ENCODE results near the gene ZNF780B.
A peak's percentile ranks its signal among the peaks of the same experiment; 100 is the strongest.

Gene ZNF780B

GRCh38 chr19:40059624-40060023 is 3.6 kb upstream of the ZNF780B start:
- Histone ChIP-seq H3K4me3 (ENCODE audit: severe bottlenecking) (no peak overlapping the region), H3K9me3 (ENCODE audit: severe bottlenecking) (peaks cover 12% of the 10 kb centered on the region), H3K36me3 (ENCODE audit: low read depth) (no peaks in the 10 kb centered on the region), H3K4me1 (ENCODE audit: insufficient read depth, poor library complexity, severe bottlenecking) (peaks cover 10% of the 10 kb centered on the region), H3K27ac (ENCODE audit: poor library complexity, severe bottlenecking) (no peak overlapping the region), H3K27me3 (ENCODE audit: insufficient read depth, poor library complexity, severe bottlenecking) (no peaks in the 10 kb centered on the region)
- DNase-seq (ENCODE audit: low spot score) (no peak), ATAC-seq (ENCODE audit: low read depth) (no peak)
- no peak for TF ChIP-seq CTCF (IDR thresholded peaks at IDR 0.05; ENCODE audit: poor library complexity, severe bottlenecking)

GRCh38 chr19:40057166-40057565 is 1.1 kb upstream of the ZNF780B start:
- DNase-seq (ENCODE audit: low spot score) = no peak
- H3K4me1 ChIP-seq (ENCODE audit: insufficient read depth, poor library complexity, severe bottlenecking) = peaks cover 14% of the 10 kb centered on the region
- no peaks in the 10 kb centered on the region; the same call in 1 of the 2 replicates for H3K36me3 ChIP-seq (ENCODE audit: low read depth)
- no peak overlapping the region for H3K4me3 ChIP-seq (ENCODE audit: severe bottlenecking)
- no peak for TF ChIP-seq CTCF (IDR thresholded peaks at IDR 0.05; ENCODE audit: poor library complexity, severe bottlenecking)
- H3K27me3 ChIP-seq (ENCODE audit: insufficient read depth, poor library complexity, severe bottlenecking) = no peaks in the 10 kb centered on the region
- peaks cover 12% of the 10 kb centered on the region for H3K9me3 ChIP-seq (ENCODE audit: severe bottlenecking)
- no peak for ATAC-seq (ENCODE audit: low read depth)
- no peak overlapping the region for H3K27ac ChIP-seq (ENCODE audit: poor library complexity, severe bottlenecking)

GRCh38 chr19:40056505-40056904 is 474 bp upstream of the ZNF780B start:
- ATAC-seq (ENCODE audit: low read depth) = no peak; the same call in 2 of the 3 replicates
- TF ChIP-seq CTCF (IDR thresholded peaks at IDR 0.05; ENCODE audit: poor library complexity, severe bottlenecking) = no peak
- DNase-seq (ENCODE audit: low spot score) = no peak

GRCh38 chr19:40055049-40055448 is 982 bp downstream of the ZNF780B start:
- Histone ChIP-seq H3K27me3 (ENCODE audit: insufficient read depth, poor library complexity, severe bottlenecking) (no peaks in the 10 kb centered on the region), H3K9me3 (ENCODE audit: severe bottlenecking) (peaks cover 10% of the 10 kb centered on the region), H3K36me3 (ENCODE audit: low read depth) (no peaks in the 10 kb centered on the region; the same call in 1 of the 2 replicates), H3K4me3 (ENCODE audit: severe bottlenecking) (peak overlapping the region; percentile 50), H3K27ac (ENCODE audit: poor library complexity, severe bottlenecking) (peak overlapping the region; percentile 24), H3K4me1 (ENCODE audit: insufficient read depth, poor library complexity, severe bottlenecking) (peaks cover 14% of the 10 kb centered on the region)
- DNase-seq (ENCODE audit: low spot score) (no peak), ATAC-seq (ENCODE audit: low read depth) (no peak)
- TF ChIP-seq CTCF (IDR thresholded peaks at IDR 0.05; ENCODE audit: poor library complexity, severe bottlenecking) = no peak

More at GRCh38 chr19:40056505-40056904, 474 bp upstream of the ZNF780B start:
- Histone ChIP-seq H3K9me3 (ENCODE audit: severe bottlenecking) (peaks cover 10% of the 10 kb centered on the region), H3K36me3 (ENCODE audit: low read depth) (no peaks in the 10 kb centered on the region; the same call in 1 of the 2 replicates), H3K27me3 (ENCODE audit: insufficient read depth, poor library complexity, severe bottlenecking) (no peaks in the 10 kb centered on the region), H3K4me1 (ENCODE audit: insufficient read depth, poor library complexity, severe bottlenecking) (peaks cover 14% of the 10 kb centered on the region), H3K27ac (ENCODE audit: poor library complexity, severe bottlenecking) (no peak overlapping the region), H3K4me3 (ENCODE audit: severe bottlenecking) (peak overlapping the region; percentile 50)

GRCh38 chr19:40054632-40055031 is 1.4 kb downstream of the ZNF780B start:
- Histone ChIP-seq H3K27ac (ENCODE audit: poor library complexity, severe bottlenecking) (no peak overlapping the region), H3K9me3 (ENCODE audit: severe bottlenecking) (peaks cover 10% of the 10 kb centered on the region), H3K4me1 (ENCODE audit: insufficient read depth, poor library complexity, severe bottlenecking) (peaks cover 14% of the 10 kb centered on the region), H3K27me3 (ENCODE audit: insufficient read depth, poor library complexity, severe bottlenecking) (no peaks in the 10 kb centered on the region), H3K4me3 (ENCODE audit: severe bottlenecking) (peak overlapping the region; percentile 50), H3K36me3 (ENCODE audit: low read depth) (peaks cover under 1% of the 10 kb centered on the region; the same call in 1 of the 2 replicates)
- ATAC-seq (ENCODE audit: low read depth) (no peak), DNase-seq (ENCODE audit: low spot score) (no peak)
- no peak for TF ChIP-seq CTCF (IDR thresholded peaks at IDR 0.05; ENCODE audit: poor library complexity, severe bottlenecking)
